Stimulated activated CD8-positive, alpha-beta memory T cell treated with anti-CD3 and anti-CD28 coated beads, Interleukin-15, amount 100 ng/mL, for 48 hours (primary cell): ENCODE measurements around the gene NXPE1.

Experiments used
- DNase-seq, 2 donors: peaks; one replicate each; pipeline ENCODE4 v3.0.0-alpha.2; 2020; ENCODE audit warnings: low read depth in 2 of 2

The NXPE1 gene

DNA sequence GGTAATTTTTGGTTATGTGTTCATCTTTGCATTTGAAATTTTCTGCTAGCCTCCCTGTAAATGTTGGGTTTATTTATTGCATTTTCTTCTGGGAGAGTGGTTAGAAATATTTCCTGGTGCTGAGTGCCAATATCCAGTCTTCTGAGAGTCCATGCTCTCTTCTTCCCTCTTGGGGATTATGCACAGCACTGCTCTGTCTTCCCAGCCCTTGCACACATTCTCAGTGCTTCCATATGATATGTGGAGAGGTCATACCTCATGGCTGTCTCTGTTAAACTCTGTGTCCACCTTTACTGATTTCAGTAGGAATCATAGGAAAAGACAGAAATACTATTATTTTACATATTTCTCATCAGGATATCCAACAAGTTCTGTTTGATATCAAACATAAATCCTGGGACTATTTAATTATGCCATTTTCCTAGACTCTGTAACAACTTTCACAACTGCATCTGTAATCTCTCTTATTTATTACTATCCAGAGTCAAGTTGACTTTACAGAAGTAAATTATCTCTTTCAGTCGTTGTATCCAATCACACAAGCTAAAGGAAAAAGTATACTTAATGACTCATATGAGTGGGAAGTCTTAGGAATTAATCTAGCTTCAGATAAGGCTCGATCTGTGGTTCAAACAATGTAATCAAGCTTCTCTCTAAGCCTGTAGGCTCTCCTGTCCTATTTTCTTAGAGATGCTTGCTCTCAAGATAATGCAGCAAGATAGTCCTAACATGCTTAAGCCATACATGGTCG, 2.7 kb upstream of the NXPE1 start:
- DNase-seq: no peak

DNA sequence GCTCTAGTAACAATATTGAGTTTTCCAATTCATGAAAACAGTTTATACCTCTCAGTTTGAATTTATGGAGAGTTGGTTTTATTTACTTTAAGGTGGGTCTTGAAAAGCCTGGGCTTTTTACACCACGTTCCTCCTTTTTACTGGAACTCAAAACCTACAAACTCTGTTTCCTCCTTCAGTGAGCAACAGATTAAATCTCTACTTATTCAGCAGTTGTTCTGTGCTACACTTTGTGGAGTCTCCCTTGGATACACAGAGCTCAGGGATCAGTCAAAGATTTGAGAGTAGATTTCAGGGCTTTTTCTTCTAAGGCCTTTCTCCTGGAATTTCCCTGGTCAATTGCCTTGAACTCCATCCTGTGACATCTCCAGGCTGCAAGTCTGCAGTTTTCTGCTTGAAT, 3.5 kb downstream of the NXPE1 start:
- DNase-seq: no peak

DNA sequence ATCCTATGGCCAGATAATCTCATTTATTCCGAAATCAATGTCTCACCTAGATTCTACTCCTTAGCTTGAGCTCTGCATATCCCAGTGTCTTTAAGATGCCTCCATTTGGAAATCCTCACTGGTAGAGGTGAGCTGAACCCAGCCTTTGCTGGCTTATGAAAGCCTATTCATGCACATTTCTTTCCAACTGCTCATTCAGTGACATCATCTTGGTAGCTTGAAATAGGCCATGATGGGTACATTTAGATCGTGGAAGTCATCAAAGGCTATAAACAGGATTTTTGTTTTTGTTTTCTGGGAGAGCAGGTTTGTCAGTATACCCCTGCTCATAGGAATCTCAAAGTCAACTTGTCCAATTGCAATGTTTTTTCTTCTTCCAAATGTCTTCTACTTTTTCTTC, 6.0 kb downstream of the NXPE1 start:
- no peak for DNase-seq

DNA sequence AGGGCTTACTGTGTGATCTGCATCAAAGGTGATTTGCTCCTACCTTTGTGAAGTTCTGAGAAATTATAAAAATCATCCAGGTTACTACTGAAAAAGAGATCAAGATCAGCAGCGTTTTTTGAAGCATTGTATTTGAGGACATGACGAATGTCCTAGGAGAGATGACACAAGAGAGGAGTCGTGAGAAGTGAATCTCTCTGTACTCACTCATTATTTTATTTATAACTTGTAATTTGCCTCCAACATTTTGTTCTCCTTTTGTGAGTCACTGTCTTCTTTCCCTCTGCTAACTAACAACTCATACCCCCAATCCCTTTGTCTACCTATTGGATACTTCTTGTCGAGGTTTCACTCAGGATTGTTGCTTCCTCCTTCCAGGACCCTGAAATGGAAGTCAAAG, 8.6 kb downstream of the NXPE1 start:
- no peak for DNase-seq

DNA sequence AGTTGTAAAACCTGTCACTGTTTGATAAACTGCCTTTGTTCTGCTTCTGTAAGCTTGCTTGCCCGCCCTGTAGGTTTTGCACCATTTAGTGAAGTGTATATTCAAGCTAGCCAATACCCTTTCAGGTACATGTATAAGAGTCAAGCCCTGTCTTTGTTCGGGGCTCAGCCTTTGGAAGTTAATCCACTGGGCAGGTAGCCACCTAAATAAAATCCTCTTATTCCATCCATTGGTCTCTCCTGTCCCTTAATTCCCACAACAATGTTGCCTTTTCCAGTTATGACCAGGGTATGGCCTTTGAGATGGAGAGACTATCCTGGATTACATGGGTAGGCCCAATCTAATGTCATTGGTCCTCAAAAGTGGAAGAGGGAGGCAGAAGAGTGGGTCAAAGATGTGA, 34.0 kb downstream of the NXPE1 start:
- no peak for DNase-seq

DNA sequence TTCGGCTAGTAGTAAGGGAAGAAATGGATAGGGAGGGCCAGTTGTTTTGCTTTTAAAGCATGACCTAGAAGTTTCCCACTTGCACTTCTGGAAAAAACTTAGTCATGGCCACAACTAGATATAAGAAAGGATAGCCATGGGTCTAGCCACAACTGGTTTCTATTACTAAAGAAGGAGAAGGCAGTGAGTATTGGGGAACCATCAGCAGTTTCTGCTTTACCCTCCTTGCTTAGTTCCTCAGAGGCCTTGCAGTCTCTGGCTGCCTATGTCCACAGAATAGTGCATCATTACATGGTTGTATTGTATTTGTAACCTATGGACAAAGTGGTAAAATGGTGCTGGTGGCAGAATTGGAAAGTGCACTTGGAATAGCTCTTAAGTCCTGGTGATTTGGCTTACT, 35.6 kb downstream of the NXPE1 start:
- DNase-seq: no peak

DNA sequence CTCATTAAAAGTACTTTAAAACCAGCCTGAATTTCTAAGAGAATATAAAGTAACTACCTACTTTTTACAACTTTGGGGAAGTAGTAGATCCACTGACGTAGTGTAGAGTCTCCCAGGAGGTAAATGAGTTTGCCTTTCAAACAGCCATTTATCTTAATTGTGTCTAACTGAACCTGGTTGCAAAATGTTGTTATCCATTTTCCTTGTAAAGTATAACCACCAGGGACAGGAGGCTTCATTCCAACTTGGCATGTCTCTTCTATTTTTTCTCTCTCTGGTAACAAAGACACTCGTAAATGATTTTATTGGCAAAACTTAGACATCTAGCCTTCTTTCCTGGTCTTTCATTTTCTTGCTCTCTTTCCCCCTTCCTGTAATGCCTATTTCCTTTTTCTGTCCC, 36.9 kb downstream of the NXPE1 start:
- no peak for DNase-seq

DNA sequence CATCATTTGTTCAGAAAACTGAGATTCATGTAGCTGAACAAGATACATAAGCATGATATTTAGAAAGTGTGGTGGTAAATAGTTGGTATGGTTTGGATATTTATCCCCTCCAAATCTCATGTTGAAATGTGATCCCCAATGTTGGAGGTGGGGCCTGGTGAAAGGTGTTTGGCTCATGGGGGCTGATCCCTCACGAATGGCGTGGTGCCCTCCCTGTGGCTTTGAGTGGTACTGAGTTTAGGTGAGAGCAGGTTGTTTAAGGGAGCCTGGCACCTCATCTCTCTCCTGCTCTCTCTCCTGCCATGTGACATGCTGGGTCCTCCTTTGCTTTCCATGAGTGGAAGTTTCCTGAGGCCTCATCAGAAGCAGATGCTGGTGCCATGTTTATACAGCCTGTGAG, 48.1 kb downstream of the NXPE1 start:
- DNase-seq: no peak

DNA sequence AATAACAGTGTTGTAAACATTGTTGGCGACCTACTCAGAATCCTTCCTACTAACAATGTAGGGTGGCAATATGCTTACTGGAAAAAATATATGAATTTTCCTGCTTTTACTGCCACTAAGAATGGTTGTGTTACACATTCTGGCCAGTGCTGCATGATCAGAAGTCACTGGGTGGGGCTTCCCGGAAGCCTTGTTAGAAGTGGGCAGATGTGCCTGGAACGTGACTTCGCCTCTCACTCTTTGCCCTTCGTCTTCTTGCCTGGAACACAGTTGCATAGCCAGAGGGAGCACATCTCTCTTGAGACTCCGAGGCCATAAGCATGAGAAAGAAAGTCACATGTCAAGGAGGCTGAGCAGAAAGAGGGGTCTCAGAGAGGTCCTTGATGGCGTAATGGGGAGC, 48.6 kb downstream of the NXPE1 start:
- no peak for DNase-seq

DNA sequence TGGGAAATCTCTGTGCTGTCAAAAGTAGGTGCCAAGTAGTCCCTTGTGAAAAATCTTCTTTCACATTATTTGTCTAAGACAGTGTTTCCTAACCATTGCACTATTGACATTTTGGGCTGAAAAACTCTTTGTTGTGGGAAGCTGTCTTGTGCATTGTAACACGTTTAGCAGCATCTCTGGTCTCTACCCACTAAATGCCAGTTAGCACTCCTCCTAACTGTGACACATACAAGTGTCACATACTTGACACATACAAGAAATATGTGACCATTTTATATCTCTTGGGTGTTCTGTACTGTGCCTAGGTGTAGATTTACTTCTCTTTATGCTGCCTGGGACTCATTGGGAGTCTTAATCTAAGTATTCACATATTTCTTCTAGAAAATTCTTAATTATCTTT, 57.8 kb downstream of the NXPE1 start:
- no peak for DNase-seq

DNA sequence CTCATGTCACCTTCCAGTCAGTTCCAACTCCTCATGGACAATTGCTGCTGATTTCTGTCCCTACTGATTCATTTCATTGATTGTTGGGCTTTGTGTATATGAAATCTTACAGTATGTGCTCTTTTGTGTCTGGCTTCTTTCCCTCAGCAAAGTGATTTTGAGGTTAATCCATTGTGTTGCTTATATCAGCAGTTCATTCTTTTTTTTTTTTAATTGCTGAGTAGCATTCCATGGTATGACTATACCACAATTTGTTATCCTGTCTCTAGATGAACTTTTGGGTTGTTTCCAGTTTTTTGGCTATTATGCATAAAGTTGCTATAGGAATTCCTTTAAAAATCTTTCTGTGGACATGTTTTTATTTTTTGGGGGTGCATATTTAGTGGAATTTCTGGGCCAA, 59.9 kb downstream of the NXPE1 start:
- DNase-seq: no peak

DNA sequence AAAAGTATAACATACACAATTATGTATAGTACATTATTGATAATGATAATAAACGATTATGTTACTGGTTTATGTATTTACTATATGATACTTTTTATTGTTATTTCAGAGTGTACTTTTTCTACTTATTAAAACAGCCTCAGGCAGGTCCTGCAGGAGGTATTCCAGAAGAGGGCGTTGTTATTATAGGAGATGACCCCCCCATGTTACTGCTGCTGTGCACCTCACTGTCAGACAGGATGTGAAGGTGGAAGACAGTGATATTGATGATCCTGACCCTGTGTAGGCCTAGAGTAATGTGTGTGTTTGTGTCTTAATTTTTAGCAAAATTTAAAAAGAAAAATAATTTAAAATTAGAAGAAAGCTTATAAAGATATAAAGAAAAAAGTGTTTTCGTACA, 62.8 kb downstream of the NXPE1 start:
- no peak for DNase-seq

DNA sequence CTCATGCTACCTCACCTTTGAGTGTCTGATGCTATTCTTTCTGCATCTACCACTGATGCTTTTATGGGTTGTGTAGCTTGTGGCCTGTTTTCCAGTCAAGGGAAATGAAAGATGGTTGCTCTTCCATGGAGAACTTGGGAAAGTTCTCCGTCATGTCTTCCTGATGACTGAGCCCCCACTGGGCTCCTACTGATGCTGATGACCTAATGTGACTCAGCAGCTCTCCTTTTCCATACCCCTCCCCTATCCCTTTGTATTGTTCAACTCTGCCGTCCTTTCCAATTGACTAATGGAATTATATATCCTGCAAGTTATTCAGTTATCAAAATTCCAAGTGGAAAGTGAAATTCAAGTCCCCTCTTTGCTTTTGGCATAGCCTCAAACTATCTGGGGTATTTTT, 75.8 kb downstream of the NXPE1 start:
- no peak for DNase-seq

DNA sequence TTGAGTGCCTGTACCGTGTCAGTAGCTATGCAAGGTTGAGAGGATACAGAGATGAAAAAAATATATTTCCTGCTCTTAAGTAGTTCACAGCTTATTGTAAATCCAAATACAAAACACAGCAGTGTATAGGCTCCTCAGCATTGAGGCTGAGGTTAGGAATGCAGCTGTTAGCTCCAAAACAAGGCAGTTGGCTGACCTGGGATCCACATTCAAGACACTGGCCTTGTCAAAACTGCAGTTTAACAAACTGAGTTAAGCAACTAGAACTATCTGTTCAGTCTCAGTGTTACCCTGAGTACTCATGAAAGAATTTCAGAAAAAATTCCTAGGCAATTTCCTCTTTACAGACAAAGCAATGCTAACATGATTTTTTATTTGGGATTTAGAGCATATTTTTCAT, 77.6 kb downstream of the NXPE1 start:
- no peak for DNase-seq

DNA sequence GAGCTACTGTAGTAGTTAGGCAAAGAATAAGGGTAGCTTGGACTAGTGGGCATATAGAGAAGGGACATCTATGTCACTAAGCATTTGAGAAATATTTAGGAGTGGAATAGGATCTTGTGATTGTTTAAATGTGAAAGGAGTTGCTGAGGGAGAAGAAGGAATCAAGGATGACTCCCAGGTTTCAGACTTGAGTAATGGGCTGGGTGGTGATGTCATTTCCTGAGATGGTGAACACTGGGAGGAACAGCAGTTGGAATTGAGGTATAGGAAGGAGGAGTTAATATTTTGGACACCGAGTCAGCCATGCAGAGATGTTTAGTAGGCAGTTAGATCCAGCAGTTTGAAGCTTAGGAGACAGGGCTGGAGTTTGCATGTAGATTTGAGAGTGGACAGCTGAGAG, 80.3 kb downstream of the NXPE1 start:
- DNase-seq: no peak

DNA sequence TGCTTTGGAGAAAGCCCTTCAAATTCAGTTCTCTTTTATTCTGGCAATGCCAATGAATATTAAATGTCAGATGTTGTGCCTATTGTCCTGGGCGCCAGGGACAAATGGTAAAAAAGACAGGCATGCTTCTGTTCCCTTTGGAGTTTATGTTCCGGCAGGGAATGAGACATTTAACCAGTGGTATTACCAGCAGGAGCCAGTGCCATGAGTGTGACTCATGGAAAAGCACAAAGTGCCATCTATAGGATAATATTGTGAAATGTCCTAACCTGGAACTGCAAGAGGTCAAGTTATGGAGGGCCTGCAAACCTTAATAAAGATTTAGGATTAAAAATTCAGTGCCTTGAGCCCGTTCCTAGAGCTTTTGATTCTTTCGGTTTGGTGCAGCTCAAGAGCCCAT, 80.9 kb downstream of the NXPE1 start:
- DNase-seq: no peak

DNA sequence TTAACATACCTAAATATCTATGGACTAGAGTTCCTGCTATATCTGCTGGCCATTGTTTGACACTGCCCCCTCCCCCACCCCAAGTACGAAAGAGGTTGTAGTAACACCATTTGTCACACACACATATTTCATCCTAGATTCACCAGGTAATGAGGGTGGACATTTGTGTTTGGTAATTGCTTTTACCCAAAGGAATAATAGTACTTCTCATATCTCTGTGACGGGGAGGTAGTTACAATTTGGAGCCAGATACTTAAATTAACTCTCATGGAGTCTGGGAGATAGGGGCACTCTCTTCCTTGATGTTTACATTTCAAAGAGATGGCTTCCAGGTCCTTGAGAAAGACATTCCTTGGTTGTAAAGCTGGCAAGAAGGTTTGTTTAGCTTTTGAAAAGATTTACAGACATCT, 81.7 kb downstream of the NXPE1 start:
- no peak for DNase-seq

DNA sequence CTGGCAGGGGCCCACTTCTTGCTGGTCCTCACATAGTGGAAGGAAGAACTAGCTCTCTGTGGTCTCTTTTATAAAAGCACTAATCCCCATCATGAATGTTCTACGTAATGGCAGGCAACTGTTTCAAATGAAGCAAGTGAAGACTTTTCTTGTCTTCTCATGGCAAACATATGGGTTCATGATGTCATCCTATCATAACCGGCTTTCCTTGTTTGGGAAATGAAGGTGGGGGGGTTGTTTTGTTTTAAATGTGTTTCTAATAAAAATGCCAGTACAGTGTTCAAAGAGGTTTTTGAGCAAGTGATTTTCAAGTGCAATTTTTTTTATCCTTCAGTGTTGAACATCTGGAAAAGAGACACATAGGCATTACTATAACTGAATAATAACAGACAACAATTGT, 87.0 kb downstream of the NXPE1 start:
- DNase-seq: no peak
